CD14-positive monocyte (primary cell): ENCODE results near the gene TAS1R2. TPM values are rescaled to one million over a fixed set of nuclear protein-coding genes. Genes with fewer than 3 reads are reported as not detected.

Experiments used
- DNase-seq, 3 donors: peaks; one replicate each; pipeline ENCODE4 v3.0.0-alpha.2; 2011 to 2022
- H2AFZ ChIP-seq: 2 replicates; pipeline ENCODE4 v1.6.0; 2012; ENCODE audit warnings: mild to moderate bottlenecking, low read depth, low read length, inconsistent platforms; ENCODE audit not compliant: insufficient read depth, poor library complexity, severe bottlenecking
- H3K27ac ChIP-seq, 2 donors: 1 replicate in 1 of 2; 2 replicates in 1 of 2; pipeline ENCODE4 v1.5.1; 2012 to 2013; ENCODE audit warnings: low read length in 2 of 2, control low read depth in 1 of 2, inconsistent platforms in 1 of 2, low read depth in 1 of 2, mild to moderate bottlenecking in 1 of 2
- H3K27me3 ChIP-seq, 2 donors: one replicate each; pipeline versions ENCODE4 v1.6.0 to v1.6.1; 2011 to 2013; ENCODE audit warnings: low read length in 2 of 2; ENCODE audit not compliant: control insufficient read depth in 2 of 2, insufficient read depth in 2 of 2
- H3K36me3 ChIP-seq, 2 donors: replicated peaks in 1 of 2; 1 replicate in 1 of 2; 2 replicates in 1 of 2; pipeline versions ENCODE4 v1.5.1 to v1.6.1; 2012 to 2013; ENCODE audit warnings: low read length in 2 of 2, control low read depth in 1 of 2, inconsistent platforms in 1 of 2, mild to moderate bottlenecking in 1 of 2; ENCODE audit not compliant: insufficient read depth in 2 of 2, control insufficient read depth in 1 of 2
- H3K4me1 ChIP-seq, 2 donors: 1 replicate in 1 of 2; 2 replicates in 1 of 2; pipeline versions ENCODE4 v1.5.1 to v1.6.1; 2012 to 2013; ENCODE audit warnings: low read length in 2 of 2, control low read depth in 1 of 2, inconsistent platforms in 1 of 2, mild to moderate bottlenecking in 1 of 2, moderate library complexity in 1 of 2; ENCODE audit not compliant: insufficient read depth in 2 of 2, control insufficient read depth in 1 of 2
- H3K4me2 ChIP-seq: replicated peaks from 2 replicates; pipeline ENCODE3; 2012; ENCODE audit warnings: low read length, moderate library complexity, mild to moderate bottlenecking; ENCODE audit not compliant: poor library complexity, severe bottlenecking; ENCODE audit errors: extremely low read depth
- H3K4me3 ChIP-seq, 3 experiments: fragments of 200-600 bp in 1 of 3; sonication (generic) in 1 of 3; replicated peaks in 1 of 3; 1 replicate in 2 of 3; 2 replicates in 1 of 3; pipeline ENCODE4 v1.5.1; 2011 to 2013; ENCODE audit warnings: low read length in 3 of 3, mild to moderate bottlenecking in 3 of 3, control low read depth in 2 of 3, low read depth in 2 of 3, inconsistent platforms in 1 of 3, moderate library complexity in 1 of 3
- H3K79me2 ChIP-seq: 2 replicates; pipeline ENCODE4 v1.6.0; 2012; ENCODE audit warnings: mild to moderate bottlenecking, control low read depth, inconsistent platforms, low read length, moderate library complexity; ENCODE audit not compliant: insufficient read depth
- H3K9ac ChIP-seq: 2 replicates; pipeline ENCODE4 v1.6.0; 2017; ENCODE audit warnings: low read length, mild to moderate bottlenecking; ENCODE audit not compliant: insufficient read depth, poor library complexity, severe bottlenecking
- H3K9me3 ChIP-seq, 2 donors: replicated peaks in 1 of 2; 1 replicate in 1 of 2; 2 replicates in 1 of 2; pipeline versions ENCODE4 v1.5.1 to v1.6.1; 2012 to 2013; ENCODE audit warnings: low read length in 2 of 2, control low read depth in 1 of 2; ENCODE audit not compliant: control insufficient read depth in 1 of 2, insufficient read depth in 1 of 2
- H4K20me1 ChIP-seq: 2 replicates; pipeline ENCODE4 v1.6.0; 2012; ENCODE audit warnings: mild to moderate bottlenecking, low read length, control low read depth, moderate library complexity; ENCODE audit not compliant: insufficient read depth
- H3K27ac Mint-ChIP-seq, 7 donors: one replicate each; pipeline ENCODE4 v1.8.0; 2020; ENCODE audit warnings: mild to moderate bottlenecking in 7 of 7, mixed read lengths in 7 of 7, moderate library complexity in 6 of 7, inconsistent platforms in 2 of 7
- H3K27me3 Mint-ChIP-seq, 3 donors: one replicate each; pipeline ENCODE4 v1.8.0; 2021 to 2022; ENCODE audit warnings: low read depth in 3 of 3, mild to moderate bottlenecking in 3 of 3, mixed read lengths in 3 of 3, moderate library complexity in 3 of 3, inconsistent platforms in 1 of 3
- H3K36me3 Mint-ChIP-seq, 2 donors: one replicate each; pipeline ENCODE4 v1.8.0; 2020; ENCODE audit warnings: mixed read lengths in 2 of 2, inconsistent platforms in 1 of 2, mild to moderate bottlenecking in 1 of 2
- H3K4me1 Mint-ChIP-seq: one replicate; pipeline ENCODE4 v1.8.0; 2020; ENCODE audit warnings: mild to moderate bottlenecking, mixed read lengths
- H3K4me3 Mint-ChIP-seq, 2 donors: one replicate each; pipeline ENCODE4 v1.8.0; 2020; ENCODE audit warnings: mild to moderate bottlenecking in 2 of 2, mixed read lengths in 2 of 2, moderate library complexity in 1 of 2
- H3K9me3 Mint-ChIP-seq, 7 donors: one replicate each; pipeline ENCODE4 v1.8.0; 2020 to 2022; ENCODE audit warnings: mixed read lengths in 7 of 7, mild to moderate bottlenecking in 6 of 7, moderate library complexity in 6 of 7, inconsistent platforms in 2 of 7
- CTCF ChIP-seq: fragments of 200-600 bp; IDR thresholded peaks from one replicate; pipeline ENCODE4 v1.8.0; 2022; ENCODE audit warnings: antibody characterized with exemption, mild to moderate bottlenecking
- WGBS: methylation state at CpG from one replicate; pipeline ENCODE4 v1.1.5; 2013; ENCODE audit warnings: missing lambda C conversion rate; ENCODE audit not compliant: insufficient coverage; 5-methylcytosine and 5-hydroxymethylcytosine counted together
- intact Hi-C, 2 donors: fragments of 100-400 bp; cut with micrococcal nuclease; formaldehyde crosslinking; loops; one replicate each; pipeline versions ENCODE4 v1.15.0 to v1.15.1; 2023
- polyA plus RNA-seq, 3 donors: library from polyadenylated mRNA; depleted of rRNA in 1 of 3; unstranded in 2 of 3; stranded (reverse) in 1 of 3; fragments of 300-500 nt in 2 of 3; fragments of >200 nt in 1 of 3; fragmentation: Illumina TruSeq in 2 of 3; gene quantifications; 1 replicate in 2 of 3; 2 replicates in 1 of 3; pipeline ENCODE4 v1.2.3, GENCODE V29; 2012 to 2021

The TAS1R2 gene
- polyA plus RNA-seq, 3 donors, result not detected

- no peaks in the 10 kb centered on the region for H3K27me3 ChIP-seq
- Mint-ChIP-seq H3K9me3 (no peaks in the 10 kb centered on the region), H3K4me3 (no peak overlapping the region), H3K27ac (peak overlapping the region in 2 of 7 donors; percentile 44 to 82), H3K36me3 (peaks cover 23 to 34% of the 10 kb centered on the region in 2 donors), H3K27me3 (peaks cover 0 to 1% (median 0%) of the 10 kb centered on the region in 3 donors), H3K4me1 (peaks cover 47% of the 10 kb centered on the region)
- peak overlapping the region in 1 of 2 donors; percentile 19 for H3K27ac ChIP-seq
- H3K36me3 ChIP-seq, result peaks cover 9 to 17% of the 10 kb centered on the region in 2 donors
- no peaks in the 10 kb centered on the region for H4K20me1 ChIP-seq
- intact Hi-C loops, result loop anchor here in 1 of 2 donors (5.0 to 10.0 kb wide), 2 partner anchors 183 to 305 kb away; no protein-coding TSS in a partner anchor
- no peak overlapping the region for H3K9ac ChIP-seq
- peaks cover 21% of the 10 kb centered on the region for H3K79me2 ChIP-seq
- H3K4me1 ChIP-seq, result peaks cover 25 to 40% of the 10 kb centered on the region in 2 donors
- no peak overlapping the region for H3K4me2 ChIP-seq
- 92% methylated on average over 2 of the region's 4 CpGs for WGBS
- H3K9me3 ChIP-seq, result no peaks in the 10 kb centered on the region
- no peak overlapping the region for H2AFZ ChIP-seq
- DNase-seq, result no peak
- H3K4me3 ChIP-seq, result no peak overlapping the region
- TF ChIP-seq CTCF, result no peak
Observed at GRCh38 chr1:18899363-18900049, 40.0 kb upstream of the TAS1R2 start.

- Mint-ChIP-seq H3K4me3 (no peak overlapping the region), H3K36me3 (peaks cover 26 to 38% of the 10 kb centered on the region in 2 donors), H3K27ac (no peak overlapping the region), H3K27me3 (peaks cover 0 to 1% (median 0%) of the 10 kb centered on the region in 3 donors), H3K4me1 (peaks cover 44% of the 10 kb centered on the region), H3K9me3 (no peaks in the 10 kb centered on the region)
- peaks cover 24 to 37% of the 10 kb centered on the region in 2 donors for H3K4me1 ChIP-seq
- no peaks in the 10 kb centered on the region for H4K20me1 ChIP-seq
- no peaks in the 10 kb centered on the region for H3K27me3 ChIP-seq
- intact Hi-C loops, result no loop called here
- H3K79me2 ChIP-seq, result peaks cover 21% of the 10 kb centered on the region
- peaks cover 9 to 17% of the 10 kb centered on the region in 2 donors for H3K36me3 ChIP-seq
- TF ChIP-seq CTCF, result no peak
- no peak overlapping the region for H3K27ac ChIP-seq
- no peak overlapping the region for H3K4me3 ChIP-seq
- no peak overlapping the region for H2AFZ ChIP-seq
- DNase-seq, result no peak
- H3K9ac ChIP-seq, result no peak overlapping the region
- no peaks in the 10 kb centered on the region for H3K9me3 ChIP-seq
- 92% methylated on average over 2 of the region's 8 CpGs for WGBS
- no peak overlapping the region for H3K4me2 ChIP-seq
Observed at GRCh38 chr1:18898567-18898966, 39.1 kb upstream of the TAS1R2 start.
